Measurements from ENCODE around the gene CUEDC2.
A peak's percentile ranks its signal among the peaks of the same experiment; 100 is the strongest.

Gene CUEDC2

DNA sequence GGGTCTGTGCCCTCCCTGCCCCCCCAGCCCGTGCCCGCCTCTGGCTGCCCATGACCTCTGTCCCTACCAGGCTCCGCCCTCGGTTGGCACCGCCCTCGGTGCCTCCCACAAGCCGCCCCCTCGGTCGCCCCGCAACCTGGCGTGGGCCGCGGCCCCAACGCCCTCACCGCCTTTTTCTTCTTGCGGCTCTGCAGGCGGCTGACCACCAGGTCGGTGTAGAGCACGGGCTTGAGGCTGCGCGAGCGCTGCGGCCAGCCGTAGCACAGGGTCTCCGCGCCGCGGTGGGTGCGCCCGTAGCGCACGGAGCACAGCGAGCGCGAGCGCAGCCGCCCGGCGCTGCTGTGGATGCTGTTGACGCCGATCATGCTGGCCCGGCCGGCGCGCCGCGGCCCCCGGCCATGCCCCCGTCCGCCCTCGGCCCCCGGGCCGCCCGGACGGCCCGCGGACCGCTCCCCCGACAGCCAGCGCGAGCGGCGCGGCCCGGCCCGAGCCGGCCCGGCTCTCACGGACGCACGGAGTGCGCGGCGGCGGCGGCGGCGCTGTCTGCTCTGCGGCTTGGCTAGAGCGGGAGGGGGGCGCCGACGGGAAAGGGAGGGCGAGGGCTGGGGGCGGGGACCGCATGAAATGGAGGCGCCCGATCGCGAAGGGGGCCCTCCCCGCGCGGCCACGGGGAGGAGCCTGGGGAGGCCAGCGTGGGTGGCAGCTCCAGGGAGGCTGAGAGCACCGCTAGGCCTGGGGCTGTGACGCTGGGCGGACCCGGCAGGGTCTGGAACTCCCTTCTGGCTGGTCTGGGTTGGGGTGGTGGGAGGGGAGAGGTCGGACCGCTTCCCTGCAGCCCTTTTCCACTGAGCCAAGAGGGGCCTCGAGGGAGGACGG is 23.4 kb downstream of the CUEDC2 start:
- peak; percentile 4 for DNase-seq

DNA sequence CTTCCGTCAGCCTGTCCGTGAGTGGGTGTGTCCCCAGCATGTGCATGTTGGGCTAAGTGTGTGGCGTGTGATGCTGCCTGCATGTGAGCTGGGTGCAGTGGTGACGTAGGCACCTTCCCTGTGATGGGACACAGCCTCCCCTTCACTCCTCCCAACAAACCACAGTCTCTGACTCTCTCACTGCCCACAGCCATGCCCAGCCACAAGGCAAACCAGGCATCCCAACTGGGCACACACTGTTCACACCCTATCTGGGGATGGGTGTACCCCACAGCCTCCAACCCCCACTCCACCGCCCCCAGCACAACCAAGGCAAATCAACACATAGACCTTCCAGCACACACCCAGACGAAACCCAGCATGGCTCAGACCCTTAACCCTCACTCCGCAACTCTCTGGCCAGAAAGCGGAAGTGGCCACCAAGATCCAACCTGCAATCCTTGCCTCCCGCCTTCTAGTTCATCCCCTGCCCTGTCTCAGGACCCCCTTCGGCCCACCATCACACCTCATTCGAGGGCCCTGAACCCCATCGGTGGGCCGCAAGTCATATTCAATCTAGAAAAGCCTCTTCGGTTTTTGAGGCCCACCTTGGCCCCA is 24.1 kb downstream of the CUEDC2 start:
- DNase-seq = no peak

DNA sequence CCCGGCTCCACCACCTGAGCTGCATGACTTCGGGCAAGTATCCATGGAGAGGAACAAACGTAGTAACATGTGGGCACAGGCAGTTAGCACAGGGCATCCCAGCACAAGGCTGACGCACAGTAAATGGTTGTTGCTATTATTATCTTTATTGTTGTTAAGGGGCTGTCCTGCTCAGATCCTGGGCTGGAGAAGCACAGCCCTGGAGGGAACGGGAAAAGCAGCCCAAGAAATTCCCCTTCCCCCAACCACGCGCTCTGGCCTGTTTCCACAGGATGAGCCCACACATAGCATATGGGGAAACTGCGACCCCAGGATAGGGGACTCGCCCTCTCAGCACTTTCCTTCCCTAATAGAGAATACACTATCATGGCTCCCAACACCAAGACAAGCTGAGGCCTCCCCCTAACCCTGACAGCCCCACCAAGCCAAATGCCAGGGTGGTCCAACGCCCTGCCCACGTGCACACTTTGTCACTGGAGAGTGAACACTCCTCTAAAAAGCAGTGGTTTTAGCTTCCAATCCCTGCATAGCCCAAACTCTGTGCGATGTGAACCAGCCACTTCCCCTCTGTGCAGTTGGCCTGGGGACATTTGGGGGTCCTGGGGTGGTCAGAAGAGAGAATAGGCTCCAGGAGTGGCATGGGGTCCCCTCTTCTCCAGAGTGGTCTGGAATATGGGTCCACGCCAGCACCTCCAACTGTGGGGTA is 24.8 kb downstream of the CUEDC2 start:
- DNase-seq = no peak

DNA sequence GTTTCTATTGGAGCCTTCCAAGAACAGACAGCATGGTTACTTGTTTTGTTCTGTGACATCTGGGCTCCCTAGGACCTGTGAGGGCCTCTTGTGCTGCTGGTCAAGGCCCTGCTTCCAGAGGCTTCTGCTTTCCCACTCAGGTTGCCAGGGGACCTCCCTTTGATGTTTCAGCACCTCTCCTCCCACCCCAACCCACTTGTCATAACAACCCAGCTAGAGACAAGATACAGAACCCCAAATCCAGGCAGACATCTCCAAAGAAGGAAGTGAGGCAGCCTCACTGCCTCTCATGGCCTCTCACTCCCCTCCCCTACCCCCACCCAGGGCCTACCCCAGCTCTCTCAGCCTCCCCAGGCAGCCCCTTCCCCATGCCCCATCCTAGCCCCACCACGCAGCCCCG is 25.6 kb downstream of the CUEDC2 start:
- DNase-seq = no peak

DNA sequence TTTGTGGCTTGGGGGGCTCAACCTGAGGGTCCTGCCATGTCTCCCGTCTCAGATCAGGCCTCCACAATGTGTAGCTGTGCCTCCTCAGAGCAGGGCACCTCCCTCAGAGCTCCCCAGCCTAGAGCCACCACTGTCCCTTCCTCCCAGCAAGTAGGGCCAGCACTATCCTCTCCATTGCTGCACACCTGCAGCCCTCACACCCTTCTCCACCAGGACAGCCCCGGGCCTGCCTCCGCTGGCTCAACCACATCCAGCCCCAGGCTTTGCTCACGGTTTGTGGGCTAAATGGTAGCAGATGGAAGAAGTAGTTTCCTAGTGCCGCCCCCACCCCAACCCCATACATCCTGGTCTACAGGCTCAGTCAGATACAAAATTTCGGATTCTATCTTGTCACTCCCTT is 26.7 kb downstream of the CUEDC2 start:
- DNase-seq = no peak

DNA sequence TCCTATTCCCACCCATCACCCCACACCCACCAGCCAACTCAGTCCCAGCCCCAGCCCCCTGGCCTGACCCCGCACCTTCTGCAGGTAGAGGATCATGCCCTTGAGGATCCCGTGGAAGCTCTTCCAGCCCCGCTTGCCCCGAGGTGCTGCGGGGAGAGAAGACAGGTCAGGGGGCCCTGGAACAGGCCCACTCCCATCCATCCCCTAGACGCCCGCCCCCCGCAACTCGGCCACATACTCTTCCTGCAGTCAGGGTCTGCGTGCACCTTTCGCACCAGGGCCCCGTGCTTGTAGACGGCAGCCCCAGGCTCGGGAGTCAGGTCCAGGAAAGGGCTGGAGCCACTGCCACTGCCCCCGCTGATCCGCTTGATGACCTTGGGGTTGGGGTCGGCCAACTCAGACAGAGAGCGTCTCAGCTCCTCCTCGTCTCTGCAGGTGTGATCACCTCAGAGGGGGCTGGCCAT is 27.2 kb downstream of the CUEDC2 start:
- no peak for DNase-seq

DNA sequence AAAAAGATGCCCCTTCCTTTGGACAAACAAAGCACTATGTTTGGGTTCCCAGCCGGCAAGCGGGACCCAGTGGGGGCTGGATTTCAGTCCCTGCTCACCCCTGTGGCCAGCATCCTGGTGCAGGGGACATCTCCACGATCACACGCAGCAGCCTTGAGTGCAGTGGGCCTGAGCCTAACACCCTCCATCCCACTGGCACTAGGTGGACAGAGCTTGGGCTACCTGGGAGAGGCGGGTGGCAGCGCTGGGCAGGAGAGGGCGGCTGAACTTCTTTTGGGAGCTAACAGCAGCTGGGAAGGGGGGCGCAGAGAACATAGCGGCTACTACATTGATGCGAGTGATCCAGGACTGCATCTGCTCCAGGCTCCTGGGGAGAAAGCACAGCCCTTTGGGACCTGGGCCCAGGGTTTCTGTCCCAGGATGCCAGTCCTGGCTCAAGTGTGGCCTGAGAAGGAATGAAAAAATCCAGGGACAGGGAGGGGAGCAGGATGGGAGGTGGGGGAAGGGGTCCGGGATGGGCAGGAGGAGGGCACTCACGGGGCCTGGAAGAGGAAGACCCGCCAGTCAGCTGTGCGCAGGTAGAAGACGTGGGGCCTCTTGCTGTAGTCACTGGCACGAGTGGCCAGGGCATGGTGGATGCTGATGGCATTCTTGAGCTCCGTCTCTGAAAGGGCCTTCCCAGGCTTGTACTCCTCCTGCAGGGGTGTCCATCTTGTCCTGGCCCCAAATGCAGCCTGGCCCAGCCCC is 27.8 kb downstream of the CUEDC2 start:
- DNase-seq = no peak

DNA sequence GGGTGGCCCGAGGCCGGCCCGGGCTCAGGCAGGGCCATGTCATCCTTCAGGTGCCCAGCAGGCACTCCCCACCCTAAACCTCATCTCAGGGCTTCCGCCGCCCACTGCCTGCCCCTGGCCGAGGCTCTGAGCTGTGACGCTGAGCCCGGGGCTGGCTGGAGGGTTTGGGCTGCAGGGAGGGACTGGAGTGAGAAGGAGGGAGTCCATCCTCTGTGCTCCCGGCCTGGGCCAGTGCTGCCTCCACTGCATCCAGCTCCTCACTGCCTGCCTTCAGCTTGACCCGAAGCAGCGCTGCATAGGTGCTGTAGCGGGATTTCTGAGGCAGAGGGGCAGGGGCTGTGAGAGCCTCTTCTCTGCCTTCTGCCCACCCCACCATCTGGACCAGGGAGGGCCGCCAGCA is 29.3 kb downstream of the CUEDC2 start:
- no peak for DNase-seq

DNA sequence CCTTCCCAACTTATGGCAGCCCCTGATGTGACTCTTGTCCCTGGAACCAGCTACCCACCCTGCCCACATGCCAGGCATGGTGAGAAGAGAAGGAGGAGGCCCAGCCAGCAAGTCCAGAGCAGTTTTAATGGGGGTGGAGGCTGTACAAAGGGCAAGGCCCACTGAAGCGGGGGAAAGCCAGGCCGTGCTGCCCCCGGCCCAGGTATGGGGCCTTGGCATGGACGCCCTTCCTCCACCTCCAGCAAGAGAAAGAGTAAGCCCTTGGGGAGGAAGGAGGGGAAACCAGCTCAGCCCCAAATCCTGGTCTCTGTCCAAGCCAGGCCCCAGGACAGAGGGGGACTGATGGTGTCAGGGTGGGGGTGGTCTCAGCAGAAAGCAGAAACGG is 29.9 kb downstream of the CUEDC2 start:
- no peak for DNase-seq

DNA sequence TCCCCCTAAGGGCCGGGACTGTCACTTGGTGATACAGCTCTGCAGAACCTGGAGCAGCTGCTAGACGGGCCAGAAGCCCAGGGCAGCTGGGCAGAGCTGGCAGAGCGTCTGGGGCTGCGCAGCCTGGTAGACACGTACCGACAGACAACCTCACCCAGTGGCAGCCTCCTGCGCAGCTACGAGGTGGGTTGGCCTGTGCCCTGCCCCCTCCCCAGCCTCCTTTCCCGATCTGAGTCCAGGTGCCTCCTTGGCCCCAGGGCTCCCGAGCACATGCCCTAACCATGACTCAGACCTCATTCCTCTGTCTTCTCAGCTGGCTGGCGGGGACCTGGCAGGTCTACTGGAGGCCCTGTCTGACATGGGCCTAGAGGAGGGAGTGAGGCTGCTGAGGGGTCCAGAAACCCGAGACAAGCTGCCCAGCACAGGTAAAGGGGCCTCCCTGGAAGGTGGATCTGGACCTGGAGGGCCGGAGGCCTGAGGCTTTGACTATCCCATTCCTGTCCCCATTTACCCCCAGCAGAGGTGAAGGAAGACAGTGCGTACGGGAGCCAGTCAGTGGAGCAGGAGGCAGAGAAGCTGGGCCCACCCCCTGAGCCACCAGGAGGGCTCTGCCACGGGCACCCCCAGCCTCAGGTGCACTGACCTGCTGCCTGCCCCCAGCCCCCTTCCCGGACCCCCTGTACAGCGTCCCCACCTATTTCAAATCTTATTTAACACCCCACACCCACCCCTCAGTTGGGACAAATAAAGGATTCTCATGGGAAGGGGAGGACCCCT is 30.5 kb downstream of the CUEDC2 start:
- no peak for DNase-seq

DNA sequence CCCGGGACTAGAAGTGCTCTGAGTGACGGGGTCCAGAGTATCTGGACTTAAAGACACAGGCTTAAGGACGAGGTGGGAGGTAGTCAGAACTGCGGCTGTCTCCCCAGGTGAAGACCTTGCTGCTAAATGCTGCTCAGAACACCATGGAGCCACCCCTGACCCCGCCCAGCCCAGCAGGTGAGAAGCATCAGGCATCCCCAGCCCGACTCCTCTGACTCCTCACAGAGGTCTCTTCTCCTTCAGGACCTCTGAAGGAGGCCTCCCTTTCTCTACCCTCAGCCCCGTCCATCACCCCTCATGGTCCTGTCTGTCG is 31.1 kb downstream of the CUEDC2 start:
- no peak for DNase-seq

DNA sequence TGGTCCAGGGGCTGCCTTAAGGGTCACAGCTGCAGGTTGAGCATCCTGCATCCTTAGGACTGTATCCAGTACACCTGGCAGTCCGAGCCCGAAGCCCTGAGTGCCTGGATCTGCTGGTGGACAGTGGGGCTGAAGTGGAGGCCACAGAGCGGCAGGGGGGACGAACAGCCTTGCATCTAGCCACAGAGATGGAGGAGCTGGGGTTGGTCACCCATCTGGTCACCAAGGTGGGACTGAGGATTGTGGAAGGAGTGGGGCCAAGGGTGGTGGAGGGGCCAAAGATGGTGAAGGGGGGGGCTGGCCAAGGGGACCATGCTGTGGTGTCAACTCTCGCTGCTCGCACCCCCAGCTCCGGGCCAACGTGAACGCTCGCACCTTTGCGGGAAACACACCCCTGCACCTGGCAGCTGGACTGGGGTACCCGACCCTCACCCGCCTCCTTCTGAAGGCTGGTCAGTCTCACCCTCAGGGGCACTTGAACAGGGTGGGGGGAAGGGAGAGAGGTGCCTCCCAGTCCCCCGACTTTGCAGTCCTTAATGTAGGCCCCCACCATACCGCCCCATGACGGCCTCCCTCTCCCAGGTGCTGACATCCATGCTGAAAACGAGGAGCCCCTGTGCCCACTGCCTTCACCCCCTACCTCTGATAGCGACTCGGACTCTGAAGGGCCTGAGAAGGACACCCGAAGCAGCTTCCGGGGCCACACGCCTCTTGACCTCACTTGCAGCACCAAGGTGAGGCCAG is 31.6 kb downstream of the CUEDC2 start:
- DNase-seq = no peak

DNA sequence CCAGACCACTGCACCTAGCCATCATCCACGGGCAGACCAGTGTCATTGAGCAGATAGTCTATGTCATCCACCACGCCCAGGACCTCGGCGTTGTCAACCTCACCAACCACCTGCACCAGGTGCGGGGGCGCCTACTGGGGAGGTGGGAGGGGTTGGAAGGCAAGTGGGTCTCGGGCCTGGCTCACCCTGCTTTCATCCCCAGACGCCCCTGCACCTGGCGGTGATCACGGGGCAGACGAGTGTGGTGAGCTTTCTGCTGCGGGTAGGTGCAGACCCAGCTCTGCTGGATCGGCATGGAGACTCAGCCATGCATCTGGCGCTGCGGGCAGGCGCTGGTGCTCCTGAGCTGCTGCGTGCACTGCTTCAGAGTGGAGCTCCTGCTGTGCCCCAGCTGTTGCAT is 32.3 kb downstream of the CUEDC2 start:
- peak; percentile 63 for DNase-seq

DNA sequence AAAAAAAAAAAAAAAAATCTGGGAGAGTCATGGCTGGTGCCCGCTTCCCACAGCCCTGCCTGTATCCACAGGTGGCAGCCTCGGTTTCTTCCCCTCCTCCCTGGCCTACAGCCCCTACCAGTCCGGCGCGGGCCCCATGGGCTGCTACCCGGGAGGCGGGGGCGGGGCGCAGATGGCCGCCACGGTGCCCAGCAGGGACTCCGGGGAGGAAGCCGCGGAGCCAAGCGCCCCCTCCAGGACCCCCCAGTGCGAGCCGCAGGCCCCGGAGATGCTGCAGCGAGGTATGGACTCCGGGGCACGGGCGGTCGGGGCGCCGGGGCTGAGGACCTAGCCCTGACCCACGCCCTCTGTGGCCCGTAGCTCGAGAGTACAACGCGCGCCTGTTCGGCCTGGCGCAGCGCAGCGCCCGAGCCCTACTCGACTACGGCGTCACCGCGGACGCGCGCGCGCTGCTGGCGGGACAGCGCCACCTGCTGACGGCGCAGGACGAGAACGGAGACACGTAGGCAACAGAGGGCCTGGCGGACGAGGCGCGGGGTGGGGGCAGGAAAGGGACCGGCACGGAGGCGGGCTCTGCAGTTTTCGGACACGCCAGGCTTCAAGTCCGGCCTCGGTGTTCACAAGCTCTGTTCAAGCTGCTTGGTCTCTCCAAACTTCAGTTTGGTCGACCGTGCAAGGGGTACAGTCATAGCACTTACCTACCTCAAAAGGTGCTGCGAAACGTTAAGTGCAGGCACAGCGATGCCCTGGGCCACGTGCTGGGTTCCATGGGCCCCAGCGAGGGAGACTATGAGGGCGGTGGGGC is 33.0 kb downstream of the CUEDC2 start:
- peak; percentile 77 for DNase-seq

DNA sequence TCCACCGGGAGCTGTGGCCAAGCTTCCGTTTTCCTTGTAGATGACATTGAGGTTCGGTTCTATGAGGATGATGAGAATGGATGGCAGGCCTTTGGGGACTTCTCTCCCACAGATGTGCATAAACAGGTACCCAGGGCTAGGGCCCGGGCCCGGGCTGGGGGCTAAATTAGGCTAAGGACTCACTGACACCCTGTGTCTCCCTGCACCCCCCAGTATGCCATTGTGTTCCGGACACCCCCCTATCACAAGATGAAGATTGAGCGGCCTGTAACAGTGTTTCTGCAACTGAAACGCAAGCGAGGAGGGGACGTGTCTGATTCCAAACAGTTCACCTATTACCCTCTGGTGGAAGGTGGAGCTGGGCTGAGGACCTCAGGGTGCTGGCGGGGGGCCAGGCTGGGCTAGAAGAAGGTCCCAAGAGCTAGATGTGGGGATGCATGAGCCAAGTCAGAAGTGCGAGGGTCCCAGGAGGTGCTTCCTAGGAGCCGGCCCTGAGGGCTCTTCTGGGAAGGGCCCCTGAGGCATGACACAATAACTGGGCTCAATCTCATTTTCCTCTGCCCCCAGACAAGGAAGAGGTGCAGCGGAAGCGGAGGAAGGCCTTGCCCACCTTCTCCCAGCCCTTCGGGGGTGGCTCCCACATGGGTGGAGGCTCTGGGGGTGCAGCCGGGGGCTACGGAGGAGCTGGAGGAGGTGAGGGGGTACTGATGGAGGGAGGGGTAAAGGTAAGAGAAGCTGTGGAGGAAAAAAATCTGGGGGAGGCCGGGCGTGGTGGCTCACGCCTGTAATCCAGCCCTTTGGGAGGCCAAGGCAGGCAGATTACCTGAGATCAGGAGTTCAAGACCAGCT is 34.0 kb downstream of the CUEDC2 start:
- no peak for DNase-seq

DNA sequence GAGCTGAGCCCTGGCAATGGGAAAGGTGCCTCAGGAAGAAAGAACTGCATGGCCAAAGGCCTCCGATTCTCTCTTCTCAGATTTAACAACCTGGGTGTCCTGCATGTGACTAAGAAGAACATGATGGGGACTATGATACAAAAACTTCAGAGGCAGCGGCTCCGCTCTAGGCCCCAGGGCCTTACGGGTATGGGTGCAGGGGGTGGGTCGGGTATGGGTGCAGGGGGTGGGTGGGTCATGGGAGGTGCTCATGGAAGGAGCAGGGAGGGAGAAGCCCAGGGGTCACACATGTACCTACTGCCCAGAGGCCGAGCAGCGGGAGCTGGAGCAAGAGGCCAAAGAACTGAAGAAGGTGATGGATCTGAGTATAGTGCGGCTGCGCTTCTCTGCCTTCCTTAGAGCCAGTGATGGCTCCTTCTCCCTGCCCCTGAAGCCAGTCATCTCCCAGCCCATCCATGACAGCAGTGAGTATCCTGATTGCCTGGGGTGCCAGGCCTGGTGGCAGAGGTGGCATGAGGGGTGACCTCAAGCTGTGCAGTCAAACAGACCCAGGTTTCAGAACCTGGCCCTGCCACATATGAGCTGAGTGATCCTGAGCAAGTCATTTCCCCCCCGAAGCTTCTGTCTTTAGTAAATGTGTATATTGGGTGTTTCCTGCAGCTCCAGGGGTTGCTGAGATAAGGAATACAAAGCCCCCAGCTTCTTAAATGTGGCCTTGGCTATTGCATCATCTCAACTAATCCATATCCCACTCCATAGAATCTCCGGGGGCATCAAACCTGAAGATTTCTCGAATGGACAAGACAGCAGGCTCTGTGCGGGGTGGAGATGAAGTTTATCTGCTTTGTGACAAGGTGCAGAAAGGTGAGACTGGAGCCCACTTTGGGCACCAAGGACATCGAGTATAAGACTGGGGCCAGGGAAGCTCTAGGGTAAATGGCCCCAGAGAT is 34.9 kb downstream of the CUEDC2 start:
- no peak for DNase-seq

DNA sequence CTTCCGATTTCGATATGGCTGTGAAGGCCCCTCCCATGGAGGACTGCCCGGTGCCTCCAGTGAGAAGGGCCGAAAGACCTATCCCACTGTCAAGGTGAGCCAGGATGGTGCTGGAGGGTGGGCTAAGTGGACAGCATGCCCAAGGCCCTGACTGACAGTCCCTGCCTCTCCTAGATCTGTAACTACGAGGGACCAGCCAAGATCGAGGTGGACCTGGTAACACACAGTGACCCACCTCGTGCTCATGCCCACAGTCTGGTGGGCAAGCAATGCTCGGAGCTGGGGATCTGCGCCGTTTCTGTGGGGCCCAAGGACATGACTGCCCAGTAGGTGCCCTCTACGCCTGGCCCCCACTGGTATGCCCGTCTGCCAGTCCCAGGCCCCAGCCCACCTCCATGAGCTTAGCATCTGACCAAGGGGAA is 35.6 kb downstream of the CUEDC2 start:
- no peak for DNase-seq

DNA sequence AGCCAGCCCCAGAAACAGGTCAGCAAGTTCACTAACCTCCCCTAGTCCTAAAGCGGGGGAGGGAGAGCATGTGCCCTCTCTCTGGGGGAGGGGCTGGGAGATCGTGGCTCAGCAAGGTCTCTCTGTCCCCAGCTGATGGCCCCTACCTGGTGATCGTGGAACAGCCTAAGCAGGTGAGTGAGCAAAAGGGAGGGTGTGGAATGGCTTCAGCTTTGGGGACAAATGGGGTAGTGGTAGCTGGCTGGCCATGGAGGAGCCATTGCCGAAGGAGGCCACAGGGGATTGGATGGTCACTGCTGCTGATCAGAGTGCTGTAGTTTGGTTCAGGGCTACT is 36.1 kb downstream of the CUEDC2 start:
- no peak for DNase-seq

Data from NCI-H2171 treated with DMSO at 0.1 percent for 48 hours (cell line).